GM21737 (cell line): Measurements from ENCODE around the gene CEP95.
"Not testable (repeated sequence)": the region's sequence is repeated elsewhere in the genome, so short reads cannot be mapped to it uniquely, and the experiment has no call there.

ENCODE experiments used
- ATAC-seq: cut with Tn5 transposase; IDR thresholded peaks from one replicate; pipeline ENCODE4 v1.9.1; 2021; ENCODE audit warnings: mild to moderate bottlenecking, moderate library complexity; ENCODE audit not compliant: unreplicated experiment

Gene CEP95

GRCh38 chr17:64506576-64507412, at the start of gene CEP95:
TSS of gene CEP95 (plus strand) at chr17:64506977. CDS start at chr17:64507098, 121 bp downstream.
- ATAC-seq: peak; percentile 51

GRCh38 chr17:64457156-64457555, 49.6 kb upstream of the CEP95 start:
- ATAC-seq: no peak

- ATAC-seq: no peak
Observed at GRCh38 chr17:64458756-64459155, 48.0 kb upstream of the CEP95 start.

- no peak for ATAC-seq
Observed at GRCh38 chr17:64459284-64459747, 47.5 kb upstream of the CEP95 start.

GRCh38 chr17:64459818-64460217, 47.0 kb upstream of the CEP95 start:
- not testable (repeated sequence) for ATAC-seq

GRCh38 chr17:64460955-64461354, 45.8 kb upstream of the CEP95 start:
- no peak for ATAC-seq

- ATAC-seq: no peak
Observed at GRCh38 chr17:64461788-64462187, 45.0 kb upstream of the CEP95 start.

- no peak for ATAC-seq
Observed at GRCh38 chr17:64466019-64466735, 40.6 kb upstream of the CEP95 start.

GRCh38 chr17:64466834-64467233, 39.9 kb upstream of the CEP95 start:
- ATAC-seq: not testable (repeated sequence)

GRCh38 chr17:64470625-64471024, 36.2 kb upstream of the CEP95 start:
- ATAC-seq: no peak

GRCh38 chr17:64471440-64471839, 35.3 kb upstream of the CEP95 start:
- no peak for ATAC-seq

GRCh38 chr17:64472564-64472963, 34.2 kb upstream of the CEP95 start:
- ATAC-seq: no peak

GRCh38 chr17:64477849-64478248, 28.9 kb upstream of the CEP95 start:
- no peak for ATAC-seq

GRCh38 chr17:64480951-64481350, 25.8 kb upstream of the CEP95 start:
- no peak for ATAC-seq

- no peak for ATAC-seq
Observed at GRCh38 chr17:64484380-64484779, 22.4 kb upstream of the CEP95 start.

GRCh38 chr17:64488301-64488700, 18.5 kb upstream of the CEP95 start:
- ATAC-seq: no peak

- ATAC-seq: no peak
Observed at GRCh38 chr17:64491034-64491860, 15.5 kb upstream of the CEP95 start.

GRCh38 chr17:64491994-64492393, 14.8 kb upstream of the CEP95 start:
- no peak for ATAC-seq

- no peak for ATAC-seq
Observed at GRCh38 chr17:64492481-64493109, 14.2 kb upstream of the CEP95 start.

GRCh38 chr17:64494121-64494520, 12.7 kb upstream of the CEP95 start:
- ATAC-seq: no peak

GRCh38 chr17:64495300-64495699, 11.5 kb upstream of the CEP95 start:
- not testable (repeated sequence) for ATAC-seq
